ENCODE measurements around the gene RARRES2. TPM values are rescaled to one million over a fixed set of nuclear protein-coding genes. Genes with fewer than 3 reads are reported as not detected.
"Not testable (repeated sequence)": the region's sequence is repeated elsewhere in the genome, so short reads cannot be mapped to it uniquely, and the experiment has no call there.

Gene RARRES2
- total RNA-seq, 1 donor: 26.1 TPM

- H3K9me3 ChIP-seq (ENCODE audit: low read depth, low read length): no peaks in the 10 kb centered on the region
- H3K36me3 ChIP-seq (ENCODE audit: insufficient read depth, low read length): no peaks in the 10 kb centered on the region
- no peak overlapping the region for H2AFZ ChIP-seq (ENCODE audit: low read length)
- no peaks in the 10 kb centered on the region for H3K27me3 ChIP-seq (ENCODE audit: insufficient read depth, low read length)
- no peaks in the 10 kb centered on the region for H3K4me1 ChIP-seq (ENCODE audit: insufficient read depth, low read length)
- no peaks in the 10 kb centered on the region for H4K20me1 ChIP-seq (ENCODE audit: insufficient read depth, low read length)
- TF ChIP-seq CTCF (IDR thresholded peaks at IDR 0.05; ENCODE audit: extremely low read depth, low read depth, low read length): no peak
- DNase-seq (ENCODE audit: insufficient read length, low spot score, missing footprints): no peak
- H3K79me2 ChIP-seq (ENCODE audit: insufficient read depth, low read length): no peaks in the 10 kb centered on the region
- H3K4me3 ChIP-seq (ENCODE audit: insufficient read depth, low read length): no peak overlapping the region
- no peak overlapping the region for H3K27ac ChIP-seq (ENCODE audit: low read depth, low read length)
- H3K4me2 ChIP-seq (ENCODE audit: insufficient read depth, low read length): no peak overlapping the region
These were observed 34.3 kb downstream of the RARRES2 start for GRCh38 chr7:150307129-150307528.

- H3K4me2 ChIP-seq (ENCODE audit: insufficient read depth, low read length); H3K9me3 ChIP-seq (ENCODE audit: low read depth, low read length); H3K27ac ChIP-seq (ENCODE audit: low read depth, low read length); H3K4me1 ChIP-seq (ENCODE audit: insufficient read depth, low read length); DNase-seq (ENCODE audit: insufficient read length, low spot score, missing footprints); H3K27me3 ChIP-seq (ENCODE audit: insufficient read depth, low read length); H2AFZ ChIP-seq (ENCODE audit: low read length); H3K36me3 ChIP-seq (ENCODE audit: insufficient read depth, low read length); H4K20me1 ChIP-seq (ENCODE audit: insufficient read depth, low read length); H3K4me3 ChIP-seq (ENCODE audit: insufficient read depth, low read length); H3K79me2 ChIP-seq (ENCODE audit: insufficient read depth, low read length): not testable (repeated sequence)
These were observed 35.1 kb downstream of the RARRES2 start for GRCh38 chr7:150306377-150306776.

- H4K20me1 ChIP-seq (ENCODE audit: insufficient read depth, low read length); H3K4me2 ChIP-seq (ENCODE audit: insufficient read depth, low read length); H2AFZ ChIP-seq (ENCODE audit: low read length); H3K27me3 ChIP-seq (ENCODE audit: insufficient read depth, low read length); H3K36me3 ChIP-seq (ENCODE audit: insufficient read depth, low read length); H3K4me3 ChIP-seq (ENCODE audit: insufficient read depth, low read length); DNase-seq (ENCODE audit: insufficient read length, low spot score, missing footprints); H3K79me2 ChIP-seq (ENCODE audit: insufficient read depth, low read length); H3K9me3 ChIP-seq (ENCODE audit: low read depth, low read length); H3K4me1 ChIP-seq (ENCODE audit: insufficient read depth, low read length); H3K27ac ChIP-seq (ENCODE audit: low read depth, low read length): not testable (repeated sequence)
These were observed 35.5 kb downstream of the RARRES2 start for GRCh38 chr7:150305903-150306284.

- H3K36me3 ChIP-seq (ENCODE audit: insufficient read depth, low read length); H3K27ac ChIP-seq (ENCODE audit: low read depth, low read length); H4K20me1 ChIP-seq (ENCODE audit: insufficient read depth, low read length); H3K4me2 ChIP-seq (ENCODE audit: insufficient read depth, low read length); H3K4me1 ChIP-seq (ENCODE audit: insufficient read depth, low read length); DNase-seq (ENCODE audit: insufficient read length, low spot score, missing footprints); H3K27me3 ChIP-seq (ENCODE audit: insufficient read depth, low read length); H2AFZ ChIP-seq (ENCODE audit: low read length); H3K4me3 ChIP-seq (ENCODE audit: insufficient read depth, low read length); H3K79me2 ChIP-seq (ENCODE audit: insufficient read depth, low read length); H3K9me3 ChIP-seq (ENCODE audit: low read depth, low read length): not testable (repeated sequence)
These were observed 36.0 kb downstream of the RARRES2 start for GRCh38 chr7:150305259-150305902.

GRCh38 chr7:150304499-150305258 lies 36.8 kb downstream of the RARRES2 start:
- not testable (repeated sequence) for H3K9me3 ChIP-seq (ENCODE audit: low read depth, low read length); H3K27me3 ChIP-seq (ENCODE audit: insufficient read depth, low read length); DNase-seq (ENCODE audit: insufficient read length, low spot score, missing footprints); H3K27ac ChIP-seq (ENCODE audit: low read depth, low read length); H4K20me1 ChIP-seq (ENCODE audit: insufficient read depth, low read length); H3K36me3 ChIP-seq (ENCODE audit: insufficient read depth, low read length); H2AFZ ChIP-seq (ENCODE audit: low read length); H3K4me3 ChIP-seq (ENCODE audit: insufficient read depth, low read length); H3K4me1 ChIP-seq (ENCODE audit: insufficient read depth, low read length); H3K79me2 ChIP-seq (ENCODE audit: insufficient read depth, low read length); H3K4me2 ChIP-seq (ENCODE audit: insufficient read depth, low read length)

GRCh38 chr7:150302908-150303310 lies 38.5 kb downstream of the RARRES2 start:
- H3K27ac ChIP-seq (ENCODE audit: low read depth, low read length); H4K20me1 ChIP-seq (ENCODE audit: insufficient read depth, low read length); H3K4me3 ChIP-seq (ENCODE audit: insufficient read depth, low read length); DNase-seq (ENCODE audit: insufficient read length, low spot score, missing footprints); H3K79me2 ChIP-seq (ENCODE audit: insufficient read depth, low read length); H3K4me2 ChIP-seq (ENCODE audit: insufficient read depth, low read length); H2AFZ ChIP-seq (ENCODE audit: low read length); H3K4me1 ChIP-seq (ENCODE audit: insufficient read depth, low read length); H3K27me3 ChIP-seq (ENCODE audit: insufficient read depth, low read length); H3K36me3 ChIP-seq (ENCODE audit: insufficient read depth, low read length); H3K9me3 ChIP-seq (ENCODE audit: low read depth, low read length): not testable (repeated sequence)

- H3K27me3 ChIP-seq (ENCODE audit: insufficient read depth, low read length); H3K4me3 ChIP-seq (ENCODE audit: insufficient read depth, low read length); H3K9me3 ChIP-seq (ENCODE audit: low read depth, low read length); H4K20me1 ChIP-seq (ENCODE audit: insufficient read depth, low read length); H3K4me2 ChIP-seq (ENCODE audit: insufficient read depth, low read length); H3K36me3 ChIP-seq (ENCODE audit: insufficient read depth, low read length); DNase-seq (ENCODE audit: insufficient read length, low spot score, missing footprints); H2AFZ ChIP-seq (ENCODE audit: low read length); H3K4me1 ChIP-seq (ENCODE audit: insufficient read depth, low read length); H3K79me2 ChIP-seq (ENCODE audit: insufficient read depth, low read length); H3K27ac ChIP-seq (ENCODE audit: low read depth, low read length): not testable (repeated sequence)
These were observed 43.5 kb downstream of the RARRES2 start for GRCh38 chr7:150297978-150298377.

GRCh38 chr7:150296802-150297201 lies 44.6 kb downstream of the RARRES2 start:
- not testable (repeated sequence) for H3K9me3 ChIP-seq (ENCODE audit: low read depth, low read length)

More at GRCh38 chr7:150296802-150297201, 44.6 kb downstream of the RARRES2 start:
- not testable (repeated sequence) for H3K4me2 ChIP-seq (ENCODE audit: insufficient read depth, low read length); H3K4me3 ChIP-seq (ENCODE audit: insufficient read depth, low read length); H3K27ac ChIP-seq (ENCODE audit: low read depth, low read length); DNase-seq (ENCODE audit: insufficient read length, low spot score, missing footprints); H3K27me3 ChIP-seq (ENCODE audit: insufficient read depth, low read length); H2AFZ ChIP-seq (ENCODE audit: low read length); H3K4me1 ChIP-seq (ENCODE audit: insufficient read depth, low read length); H4K20me1 ChIP-seq (ENCODE audit: insufficient read depth, low read length); H3K79me2 ChIP-seq (ENCODE audit: insufficient read depth, low read length); H3K36me3 ChIP-seq (ENCODE audit: insufficient read depth, low read length)
